ACHN (cell line): ENCODE measurements around the gene SYDE2.
"Not testable (repeated sequence)": the region's sequence is repeated elsewhere in the genome, so short reads cannot be mapped to it uniquely, and the experiment has no call there.

ENCODE experiments used
- DNase-seq: peaks from one replicate; pipeline ENCODE4 v3.0.0-alpha.2; 2015
- in situ Hi-C: cut with HindIII; loops from 2 replicates; pipeline ENCODE4 v1.10.0; 2017; ENCODE audit warnings: low sequenced_read_pairs, low pct_ligation_motif_present, low pct_unique_long_range_greater_than_20kb

Gene SYDE2

DNA sequence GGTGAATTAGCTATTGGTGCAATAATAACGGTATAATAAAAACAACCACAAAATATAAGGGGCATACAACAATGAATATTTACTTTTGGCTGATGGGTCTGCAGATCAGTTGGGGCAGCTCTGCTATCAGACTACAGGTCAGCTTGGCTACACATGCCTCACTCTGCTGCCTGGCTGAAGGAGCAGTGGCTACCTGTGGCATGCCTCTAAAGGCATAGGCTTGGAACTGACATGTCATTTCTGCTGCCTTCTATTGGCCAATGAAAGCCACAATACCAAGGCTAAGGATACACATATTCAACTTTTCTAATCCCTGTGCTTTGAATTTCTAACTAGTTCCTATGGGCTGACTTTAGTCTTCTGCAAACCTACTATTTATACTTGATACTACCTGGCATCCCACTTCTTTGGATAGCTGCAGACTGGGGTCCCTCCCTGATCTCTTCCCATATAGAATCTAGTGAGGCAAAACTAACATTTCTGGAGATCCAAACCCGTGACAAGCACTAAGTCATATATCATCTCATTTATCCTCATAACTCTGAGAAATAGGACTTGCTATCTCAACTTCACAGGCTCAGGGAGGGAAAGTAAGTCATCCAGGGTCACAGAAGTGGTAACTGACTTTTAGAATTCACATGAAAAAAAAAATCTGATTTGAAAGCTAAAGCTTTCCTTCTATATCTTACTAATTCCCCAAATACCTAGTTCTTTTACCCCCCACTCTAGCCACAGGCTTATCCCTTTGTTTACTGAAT, 19.2 kb upstream of the SYDE2 start:
- in situ Hi-C loops: no loop called here
- DNase-seq: no peak

DNA sequence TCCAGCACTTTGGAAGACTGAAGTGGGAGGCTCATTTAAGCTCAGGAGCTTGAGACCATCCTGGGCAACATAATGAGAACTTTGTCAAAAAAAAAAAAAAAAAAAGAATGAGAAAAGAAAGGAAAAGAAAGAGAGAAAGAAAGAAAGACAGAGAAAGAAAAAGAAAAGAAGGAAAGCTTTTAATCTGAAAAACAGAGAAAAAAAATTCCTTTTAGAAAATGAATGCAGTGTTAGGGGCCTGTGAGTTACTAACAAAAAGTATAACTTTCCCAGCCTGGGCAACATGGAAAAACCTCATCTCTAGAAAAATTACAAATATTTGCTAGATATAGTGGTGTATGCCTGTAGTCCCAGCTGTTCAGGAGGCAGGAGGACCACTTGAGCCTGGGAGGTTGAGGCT, 15.9 kb upstream of the SYDE2 start:
- no peak for DNase-seq
- in situ Hi-C loops: no loop called here

DNA sequence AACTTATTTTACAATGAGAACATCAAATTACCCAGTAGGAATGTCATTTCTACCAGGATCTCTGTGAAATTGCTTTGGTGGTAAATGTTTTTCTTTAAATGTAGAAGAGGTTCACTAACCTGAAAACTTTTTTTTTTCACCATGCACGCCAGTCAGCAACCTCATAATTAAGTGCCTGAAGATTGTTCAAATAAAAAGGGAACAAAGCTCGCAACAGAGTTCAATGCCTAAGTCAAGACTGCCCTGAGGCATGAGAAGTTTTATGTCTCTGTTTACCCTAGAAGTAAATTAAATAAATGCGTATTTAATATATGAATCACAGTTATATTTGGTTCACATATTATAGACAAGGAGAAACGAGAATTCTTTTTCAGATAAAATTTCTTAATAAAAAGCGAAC, 13.8 kb upstream of the SYDE2 start:
- DNase-seq: no peak
- in situ Hi-C loops: no loop called here

DNA sequence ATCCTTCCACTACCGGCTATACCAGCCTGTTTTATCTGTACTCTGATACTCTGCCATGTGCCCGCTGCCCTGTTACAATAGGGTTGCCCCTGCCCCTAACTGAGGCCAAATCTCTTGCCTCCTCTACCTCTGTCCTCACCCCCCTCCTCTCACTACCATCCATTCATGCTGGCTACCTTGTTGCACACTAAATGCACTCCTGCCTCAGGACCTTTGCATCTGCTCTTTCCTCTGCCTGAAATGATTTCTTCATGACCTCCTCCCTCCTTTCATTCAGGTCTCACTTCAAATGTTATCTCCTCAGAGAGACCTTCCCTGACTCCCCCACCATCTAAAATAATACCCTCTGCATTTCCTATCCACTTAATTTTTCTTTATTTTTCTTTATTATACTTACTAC, 7.7 kb upstream of the SYDE2 start:
- in situ Hi-C loops: no loop called here
- no peak for DNase-seq

DNA sequence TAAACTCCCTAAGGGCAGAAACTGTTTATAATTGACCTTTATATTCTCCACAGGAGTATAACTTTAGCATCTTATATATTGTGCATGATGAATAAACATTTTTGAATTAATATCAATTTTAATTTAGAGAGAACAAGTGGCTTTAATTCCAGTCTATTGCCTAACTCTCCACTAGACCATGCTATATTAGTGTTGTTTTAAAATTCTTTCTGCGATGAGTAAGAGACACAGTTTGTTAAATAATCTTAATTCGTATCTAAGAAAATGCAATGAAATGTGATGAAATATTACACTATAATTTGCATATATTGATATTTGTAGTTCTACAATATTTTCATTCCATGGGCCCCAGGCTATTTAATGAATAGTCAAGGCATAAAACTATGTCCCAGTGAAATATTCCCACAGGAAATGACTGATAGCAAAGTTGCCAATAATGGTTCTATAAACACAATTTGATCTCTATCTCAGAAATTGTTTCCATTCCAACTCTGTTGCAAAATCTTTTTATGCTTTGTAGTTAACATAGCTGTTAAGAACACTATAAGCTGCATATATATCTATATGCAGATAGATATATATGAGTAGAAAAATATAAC, 2.9 kb upstream of the SYDE2 start:
- in situ Hi-C loops: no loop called here
- no peak for DNase-seq

DNA sequence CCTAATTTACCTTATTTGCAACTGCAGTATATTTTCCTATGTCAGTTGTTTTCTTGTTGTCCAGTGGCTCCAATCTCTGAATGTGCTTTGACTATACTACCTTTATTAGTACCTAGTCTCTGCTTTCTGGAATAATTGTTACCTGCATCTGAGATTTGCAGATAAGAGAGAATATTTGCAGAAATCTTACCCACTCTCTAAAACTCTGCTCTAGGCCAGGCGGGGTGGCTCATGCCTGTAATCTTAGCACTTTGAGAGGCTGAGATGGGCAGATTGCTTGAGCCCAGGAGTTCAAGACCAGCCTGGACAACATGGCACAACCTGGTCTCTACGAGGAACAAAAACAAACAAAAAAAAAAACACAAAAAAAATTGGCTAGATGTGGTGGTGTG, 2.0 kb upstream of the SYDE2 start:
- in situ Hi-C loops: no loop called here
- DNase-seq: no peak

DNA sequence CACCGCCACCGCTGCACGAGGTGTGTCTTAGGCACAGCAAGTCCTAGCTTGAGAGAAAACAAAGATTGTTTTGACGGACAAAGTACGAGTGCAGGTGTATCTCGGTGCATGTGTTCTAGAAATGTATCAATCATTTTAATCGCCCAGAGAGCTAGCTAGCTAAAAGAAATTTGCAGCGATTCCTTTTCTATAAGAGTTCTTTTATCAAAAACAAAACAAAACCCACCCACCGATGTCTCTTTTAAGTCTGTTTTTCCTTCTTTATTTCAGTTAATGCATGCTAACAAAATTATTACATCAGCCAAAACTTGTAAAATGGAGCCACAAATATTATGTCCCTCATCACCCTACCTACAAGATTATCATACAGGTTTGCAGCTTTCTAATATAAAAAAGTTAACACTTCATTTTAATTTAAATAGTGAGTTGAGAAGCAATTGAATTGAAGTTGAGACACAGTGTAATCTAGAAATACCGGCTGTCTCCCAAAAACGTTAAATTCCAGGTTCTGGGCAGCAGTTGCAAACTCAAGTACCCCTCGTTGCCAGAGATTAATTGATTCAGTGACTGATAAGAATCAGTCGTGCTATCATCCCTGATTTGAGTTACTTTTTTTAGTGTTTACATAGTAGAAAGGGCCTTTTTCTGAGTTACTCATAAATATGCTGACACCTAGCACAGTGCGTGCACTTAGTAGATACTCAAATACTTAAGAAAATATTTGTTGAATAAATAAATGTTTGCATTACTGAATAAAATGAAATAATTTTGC, 1.5 kb upstream of the SYDE2 start:
- in situ Hi-C loops: no loop called here
- no peak for DNase-seq

DNA sequence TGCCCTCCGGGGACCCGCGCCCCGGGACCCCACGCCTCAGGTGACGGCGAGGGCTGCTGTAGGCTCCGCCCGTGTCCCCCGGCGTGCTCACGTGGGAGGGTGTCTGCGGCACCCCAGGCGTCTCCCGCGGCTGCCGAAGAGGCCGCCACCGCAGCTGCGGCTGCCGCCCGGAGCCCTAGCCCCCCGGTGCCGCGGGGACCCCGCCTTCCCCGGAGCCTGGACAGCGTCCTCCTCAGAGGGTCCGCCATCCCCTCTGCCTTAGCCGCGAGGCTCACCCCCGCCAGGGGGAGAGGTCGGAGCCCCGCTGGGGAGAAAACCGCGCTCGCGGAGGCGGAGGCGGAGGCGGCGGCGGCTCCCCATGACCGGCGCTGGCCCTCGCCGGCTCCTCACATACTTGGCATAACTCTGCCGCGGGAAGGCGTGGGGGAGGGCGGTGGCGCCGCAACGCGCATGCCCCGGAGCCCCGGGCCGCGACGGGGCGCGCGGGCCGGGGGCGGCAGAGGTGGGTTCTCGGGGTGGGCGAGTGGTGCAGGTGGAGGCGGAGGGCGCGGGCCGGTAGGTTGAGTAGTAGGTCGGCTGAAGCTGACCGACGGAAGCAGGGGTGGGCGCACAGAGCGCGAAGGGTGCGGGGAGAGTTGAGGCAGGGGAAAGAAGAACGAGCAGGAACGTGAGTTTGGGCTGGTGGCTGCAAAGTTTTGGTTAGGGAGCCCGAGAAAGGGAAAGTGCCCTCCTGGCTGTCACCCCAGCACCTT, 700 bp upstream of the SYDE2 start:
- in situ Hi-C loops: no loop called here
- peak; percentile 77 for DNase-seq

DNA sequence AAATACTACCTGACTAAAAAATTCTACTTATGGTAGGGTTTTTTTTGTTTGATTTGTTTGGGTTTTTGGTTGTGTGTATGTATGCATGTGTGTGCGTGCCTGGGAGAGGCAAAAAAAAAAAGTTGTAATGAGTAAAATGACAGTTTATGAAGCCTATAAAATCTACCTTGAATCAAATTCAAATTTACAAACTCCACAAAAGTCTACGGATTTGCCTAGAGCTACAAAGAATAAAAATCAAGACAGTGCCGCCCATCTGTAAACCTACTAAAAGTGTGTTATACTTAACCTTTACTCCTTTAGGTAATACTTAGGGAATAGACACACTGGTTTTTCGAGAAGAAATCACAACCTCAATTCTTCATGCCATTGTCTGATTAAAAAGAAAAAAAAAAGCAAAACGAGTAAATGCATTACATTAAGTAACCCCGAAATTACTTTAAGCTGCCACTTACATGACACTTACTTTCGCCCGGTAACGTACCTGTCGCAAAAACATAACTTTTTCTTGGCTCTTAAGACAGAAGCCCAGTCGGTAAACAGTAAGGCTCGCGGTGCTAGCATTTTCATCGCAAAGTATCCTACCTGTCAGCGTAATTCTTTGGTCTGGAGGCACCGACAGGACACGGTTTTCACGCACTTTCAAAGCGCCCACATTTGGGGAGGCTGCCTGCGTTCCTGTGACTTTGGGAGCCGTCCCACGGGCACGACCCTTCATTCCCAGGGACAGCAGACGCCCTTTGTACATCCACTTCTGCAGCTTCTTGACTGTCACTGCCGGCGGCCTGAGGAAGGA, 951 bp downstream of the SYDE2 start:
- DNase-seq: peak; percentile 18
- in situ Hi-C loops: no loop called here

DNA sequence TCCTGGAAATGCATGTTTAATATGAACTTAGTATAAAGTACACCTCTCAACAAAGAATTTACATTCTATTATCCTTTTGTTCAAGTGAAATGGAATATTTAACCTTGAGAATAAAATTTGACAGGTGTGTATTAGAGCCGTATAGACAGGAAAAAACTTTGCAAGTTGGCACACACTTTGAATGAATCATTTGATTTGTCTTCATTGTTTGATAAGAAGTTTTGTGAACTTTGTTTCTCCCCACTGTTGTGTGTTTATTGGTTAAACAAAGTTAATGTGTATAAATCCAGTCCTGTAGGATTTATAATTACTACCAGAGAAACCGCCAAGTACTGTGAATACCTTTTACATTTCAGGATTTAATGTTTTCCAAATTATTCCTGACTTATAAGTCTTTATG, 2.0 kb downstream of the SYDE2 start:
- in situ Hi-C loops: no loop called here
- peak; percentile 9 for DNase-seq

DNA sequence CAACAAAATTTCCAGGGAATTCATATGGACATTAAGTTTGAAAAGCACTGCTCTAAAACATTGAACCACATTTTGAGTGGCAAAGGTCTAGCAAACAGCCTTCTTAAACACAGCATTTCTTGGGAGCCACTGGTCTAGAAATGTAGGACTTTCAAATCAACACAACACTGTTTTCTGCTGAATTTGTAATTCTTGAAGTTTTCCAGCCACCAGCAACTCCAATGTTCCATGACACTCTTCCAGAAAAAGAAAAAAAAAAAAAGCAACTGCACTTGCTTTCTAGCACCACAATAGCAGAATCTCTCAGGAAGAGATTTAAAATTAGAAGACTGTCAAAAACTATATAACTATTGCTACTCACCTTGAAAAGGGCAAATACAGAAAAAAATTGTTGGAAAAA, 4.5 kb downstream of the SYDE2 start:
- DNase-seq: no peak
- in situ Hi-C loops: no loop called here

DNA sequence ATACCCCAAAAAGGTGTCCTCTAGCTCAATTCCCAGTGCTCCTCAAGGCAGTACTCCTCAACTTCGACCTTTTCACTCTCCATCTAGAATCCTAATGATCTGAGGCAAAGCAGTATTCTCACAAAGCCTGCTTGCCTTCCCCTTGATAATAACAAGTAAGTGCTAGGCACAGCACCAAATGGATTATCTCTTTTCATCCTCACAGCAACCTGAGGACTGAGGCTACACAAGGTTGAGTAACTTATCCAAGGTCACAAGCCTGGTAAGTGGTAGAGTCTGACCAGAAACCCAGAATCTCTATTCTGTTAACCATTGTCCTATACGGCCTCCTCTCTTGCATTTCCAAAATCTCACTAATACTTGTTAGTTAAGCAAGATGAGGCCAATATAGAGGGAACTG, 5.1 kb downstream of the SYDE2 start:
- in situ Hi-C loops: no loop called here
- no peak for DNase-seq

DNA sequence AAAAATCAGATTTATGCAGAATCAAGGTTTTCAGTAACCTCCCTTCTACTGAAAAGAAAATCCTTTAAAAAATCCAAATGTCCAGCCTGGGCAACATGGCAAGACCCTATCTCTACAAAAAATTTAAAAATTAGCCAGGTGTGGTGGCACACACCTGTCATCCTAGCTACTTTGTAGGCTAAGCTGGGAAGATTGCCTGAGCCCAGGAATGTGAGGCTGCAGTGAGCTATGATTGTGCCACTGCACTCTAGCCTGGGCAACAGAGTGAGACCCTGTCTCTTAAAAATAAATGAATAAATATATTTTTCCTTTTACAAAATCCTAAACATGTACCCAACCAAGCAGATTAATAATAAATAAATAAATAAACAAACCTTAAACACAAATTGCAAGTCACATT, 8.7 kb downstream of the SYDE2 start:
- in situ Hi-C loops, DNase-seq: not testable (repeated sequence)

DNA sequence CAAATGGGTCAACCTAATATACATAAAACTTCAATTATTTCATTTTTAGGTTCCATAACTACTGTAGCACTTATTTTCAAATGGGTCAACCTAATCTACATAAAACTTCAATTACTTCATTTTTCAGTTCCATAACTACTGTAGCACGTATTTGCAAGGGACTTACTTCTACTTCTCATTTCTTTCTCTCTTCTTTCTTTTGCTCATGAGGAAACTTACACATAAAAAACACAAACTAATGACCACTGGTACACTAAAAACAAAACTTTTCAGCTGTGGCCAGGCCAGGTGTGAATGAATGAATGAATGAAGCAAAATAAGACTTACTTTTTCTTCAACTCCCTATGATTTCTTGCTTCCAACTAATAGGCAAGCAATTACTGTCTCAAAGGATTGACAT, 11.7 kb downstream of the SYDE2 start:
- DNase-seq: no peak
- in situ Hi-C loops: no loop called here

DNA sequence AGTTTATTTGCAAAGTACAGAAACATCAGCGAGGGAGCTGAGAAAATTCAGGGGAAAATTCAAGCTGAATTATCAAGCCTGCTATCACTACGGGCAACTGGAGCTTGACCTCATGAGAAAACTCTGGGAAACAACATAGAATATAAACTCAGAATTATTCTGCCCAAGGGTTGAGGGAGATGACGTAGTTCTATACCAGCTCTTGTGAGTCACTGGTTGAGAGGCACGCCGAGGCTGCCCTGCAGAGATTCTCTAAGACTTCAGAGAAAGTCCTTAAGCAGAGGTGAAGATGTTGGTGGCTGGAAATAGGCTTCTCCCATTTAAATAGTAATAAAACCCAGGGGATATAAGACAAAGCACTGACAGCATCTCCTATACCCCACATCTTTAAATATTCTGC, 12.3 kb downstream of the SYDE2 start:
- in situ Hi-C loops: no loop called here
- no peak for DNase-seq

DNA sequence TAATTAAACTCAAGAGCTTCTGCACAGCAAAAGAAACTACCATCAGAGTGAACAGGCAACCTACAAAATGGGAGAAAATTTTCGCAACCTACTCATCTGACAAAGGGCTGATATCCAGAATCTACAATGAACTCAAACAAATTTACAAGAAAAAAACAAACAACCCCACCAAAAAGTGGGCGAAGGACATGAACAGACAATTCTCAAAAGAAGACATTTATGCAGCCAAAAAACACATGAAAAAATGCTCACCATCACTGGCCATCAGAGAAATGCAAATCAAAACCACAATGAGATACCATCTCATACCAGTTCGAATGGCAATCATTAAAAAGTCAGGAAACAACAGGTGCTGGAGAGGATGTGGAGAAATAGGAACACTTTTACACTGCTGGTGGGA, 13.8 kb downstream of the SYDE2 start:
- in situ Hi-C loops, DNase-seq: not testable (repeated sequence)

DNA sequence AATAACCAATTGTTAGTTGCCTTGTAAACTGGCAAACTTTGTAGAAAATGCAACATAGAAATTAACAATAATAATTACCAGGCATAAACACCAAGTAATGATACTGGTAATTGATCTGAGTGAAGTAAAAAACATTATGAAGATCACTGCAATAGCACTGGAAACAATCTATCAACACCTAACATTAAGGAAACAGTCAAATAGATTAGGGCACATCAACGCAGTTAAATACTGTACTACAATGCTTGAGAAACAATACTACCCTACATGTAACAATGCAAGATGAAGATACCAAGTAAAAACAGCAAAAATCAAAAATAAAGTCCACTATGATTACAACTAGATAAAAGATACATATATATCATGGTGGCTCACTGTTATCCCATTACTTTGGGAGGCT, 16.6 kb downstream of the SYDE2 start:
- in situ Hi-C loops: no loop called here

DNA sequence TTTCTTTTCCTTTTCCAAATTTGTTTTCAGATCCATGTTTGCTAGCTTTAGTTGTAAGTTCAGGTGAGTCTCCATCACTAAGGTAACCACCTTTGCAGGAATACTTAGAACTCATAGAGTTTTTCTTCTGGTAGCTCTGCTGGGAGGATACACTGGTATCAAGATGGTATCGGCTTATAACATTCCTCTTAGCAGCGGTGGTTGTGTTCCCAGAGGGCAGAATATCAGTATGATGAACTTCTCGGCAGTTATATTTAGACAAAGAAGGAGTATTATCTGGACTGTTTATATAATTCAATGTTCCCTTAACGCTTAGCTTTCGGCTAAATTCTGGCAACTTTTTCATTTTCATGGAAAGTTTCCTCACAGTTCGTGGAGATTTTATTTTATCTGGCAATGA, 18.1 kb downstream of the SYDE2 start:
- in situ Hi-C loops: no loop called here
- no peak for DNase-seq

More for the DNA sequence above, 16.6 kb downstream of the SYDE2 start:
- no peak for DNase-seq
